LHCN-M2 (cell line): ENCODE results near the gene GRAMD4. TPM values are rescaled to one million over a fixed set of nuclear protein-coding genes. Genes with fewer than 3 reads are reported as not detected.

Source experiments
- DNase-seq: peaks from one replicate; pipeline ENCODE4 v3.0.0-alpha.2; 2012; ENCODE audit warnings: low read depth
- total RNA-seq: library from RNA; depleted of rRNA; stranded (reverse); fragments of >200 nt; gene quantifications from 2 replicates; pipeline ENCODE4 v1.2.3, GENCODE V29; 2014

GRAMD4 gene
- total RNA-seq, 1 experiment from 2014 or later, result 5.8 TPM

DNA sequence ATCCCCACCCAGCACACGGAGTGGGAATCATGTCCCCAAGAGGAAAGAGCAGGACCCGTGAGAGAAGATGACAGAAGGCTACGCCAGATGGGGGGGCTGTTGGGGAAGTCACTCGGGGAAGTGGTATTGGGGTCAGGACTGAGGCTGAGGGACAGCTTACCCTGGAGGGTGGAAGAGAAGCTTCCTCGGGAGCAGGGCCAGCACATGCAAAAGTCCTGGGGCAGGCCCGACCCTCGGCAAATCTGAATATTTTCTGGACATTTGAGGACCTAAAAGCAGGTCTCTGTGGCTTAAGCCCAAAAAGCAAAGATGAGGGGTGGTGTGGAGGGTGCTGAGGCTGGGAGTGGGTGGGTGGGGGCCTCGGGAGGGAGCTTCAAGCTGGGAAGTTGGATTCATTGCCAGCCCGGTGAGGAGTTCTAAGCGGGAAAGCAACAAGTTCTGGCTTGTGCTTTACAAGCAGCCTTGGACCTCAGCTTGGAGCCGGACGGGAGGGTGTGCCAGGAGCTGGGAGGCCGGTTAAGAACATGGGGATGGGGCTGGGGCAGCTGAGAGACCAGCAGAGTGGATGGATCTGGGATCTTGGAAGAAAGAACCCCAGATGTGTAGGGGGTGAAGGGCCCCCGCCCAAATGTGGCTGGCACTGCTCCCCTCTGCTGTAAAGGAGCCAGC is 34.9 kb downstream of the GRAMD4 start:
- DNase-seq, result no peak

- no peak for DNase-seq
Observed at GRCh38 chr22:46655861-46656608, 35.8 kb downstream of the GRAMD4 start.

GRCh38 chr22:46656856-46657654 is 36.9 kb downstream of the GRAMD4 start:
- DNase-seq, result no peak

GRCh38 chr22:46657655-46657953 is 37.4 kb downstream of the GRAMD4 start:
- no peak for DNase-seq

GRCh38 chr22:46657996-46658947 is 38.1 kb downstream of the GRAMD4 start:
- DNase-seq, result no peak

- no peak for DNase-seq
Observed at GRCh38 chr22:46659059-46659790, 39.0 kb downstream of the GRAMD4 start.

GRCh38 chr22:46659791-46660186 is 39.6 kb downstream of the GRAMD4 start:
- DNase-seq, result no peak

DNA sequence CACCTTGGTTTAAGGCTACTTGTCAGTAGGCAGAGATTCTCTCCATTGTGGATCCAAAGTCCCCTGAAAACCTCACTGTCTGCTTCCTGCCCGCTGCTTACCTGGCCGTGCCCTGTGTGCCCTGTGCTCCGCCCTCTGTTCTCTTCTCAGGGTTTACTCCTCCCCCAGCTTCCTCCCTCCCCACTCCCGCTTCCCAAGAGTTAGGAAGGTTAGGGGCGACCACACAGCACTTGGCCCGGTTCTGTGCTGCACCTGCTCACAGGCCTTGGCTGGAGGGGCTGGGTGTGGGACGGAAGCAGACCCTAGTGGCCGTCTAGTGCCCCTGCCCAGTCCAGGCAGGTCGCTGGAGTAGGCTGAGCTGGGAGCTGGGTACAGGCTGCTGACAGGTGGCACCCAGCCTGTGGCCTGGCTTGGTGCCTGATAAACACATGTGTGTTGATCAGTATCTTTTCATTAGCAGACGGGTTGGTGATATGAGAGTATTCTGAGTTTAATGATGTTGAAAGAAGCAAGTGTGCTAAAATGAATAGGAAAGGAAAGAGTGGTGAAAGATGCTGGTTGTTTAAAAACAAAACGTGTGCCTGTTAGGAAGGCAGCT is 40.5 kb downstream of the GRAMD4 start:
- no peak for DNase-seq

GRCh38 chr22:46661221-46661851 is 41.1 kb downstream of the GRAMD4 start:
- DNase-seq, result peak; percentile 34

DNA sequence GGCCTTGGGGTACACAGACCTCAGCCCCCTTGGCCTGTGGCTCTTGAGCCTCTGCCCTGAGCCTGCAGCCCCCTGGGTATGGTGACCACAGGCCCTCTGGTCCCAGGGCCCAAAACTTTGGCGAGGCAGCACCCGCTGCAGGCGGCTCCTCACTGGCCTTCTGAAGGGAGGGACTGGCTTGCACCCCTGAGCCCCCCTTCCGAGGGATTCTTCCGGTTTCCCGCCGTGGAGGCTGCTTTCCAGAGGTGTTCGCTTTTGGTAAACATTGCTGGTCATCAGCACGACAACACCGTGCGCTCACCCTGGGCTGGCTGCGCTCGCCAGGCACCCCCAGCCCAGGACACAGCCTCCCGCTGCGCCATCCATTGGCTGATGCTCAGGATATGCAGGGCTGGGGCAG is 42.0 kb downstream of the GRAMD4 start:
- DNase-seq, result no peak

DNA sequence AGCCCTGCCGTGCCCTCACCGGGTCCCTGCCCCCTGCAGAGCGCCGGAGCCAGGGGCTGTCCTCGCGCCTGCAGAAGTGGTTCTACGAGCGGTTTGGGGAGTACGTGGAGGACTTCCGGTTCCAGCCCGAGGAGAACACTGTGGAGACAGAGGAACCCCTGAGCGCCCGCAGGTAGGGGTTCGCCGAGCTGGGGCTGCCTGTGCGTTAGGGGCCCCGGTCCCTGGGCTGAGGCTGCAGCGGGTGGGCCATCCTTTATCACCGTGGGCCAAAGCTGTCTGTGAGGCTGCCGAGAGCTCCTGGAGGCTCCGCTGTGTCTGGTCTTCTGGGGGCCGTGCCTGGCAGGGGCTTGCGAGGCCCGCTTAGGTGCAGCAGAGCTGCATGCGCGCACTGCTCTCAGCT is 42.8 kb downstream of the GRAMD4 start:
- DNase-seq, result no peak

DNA sequence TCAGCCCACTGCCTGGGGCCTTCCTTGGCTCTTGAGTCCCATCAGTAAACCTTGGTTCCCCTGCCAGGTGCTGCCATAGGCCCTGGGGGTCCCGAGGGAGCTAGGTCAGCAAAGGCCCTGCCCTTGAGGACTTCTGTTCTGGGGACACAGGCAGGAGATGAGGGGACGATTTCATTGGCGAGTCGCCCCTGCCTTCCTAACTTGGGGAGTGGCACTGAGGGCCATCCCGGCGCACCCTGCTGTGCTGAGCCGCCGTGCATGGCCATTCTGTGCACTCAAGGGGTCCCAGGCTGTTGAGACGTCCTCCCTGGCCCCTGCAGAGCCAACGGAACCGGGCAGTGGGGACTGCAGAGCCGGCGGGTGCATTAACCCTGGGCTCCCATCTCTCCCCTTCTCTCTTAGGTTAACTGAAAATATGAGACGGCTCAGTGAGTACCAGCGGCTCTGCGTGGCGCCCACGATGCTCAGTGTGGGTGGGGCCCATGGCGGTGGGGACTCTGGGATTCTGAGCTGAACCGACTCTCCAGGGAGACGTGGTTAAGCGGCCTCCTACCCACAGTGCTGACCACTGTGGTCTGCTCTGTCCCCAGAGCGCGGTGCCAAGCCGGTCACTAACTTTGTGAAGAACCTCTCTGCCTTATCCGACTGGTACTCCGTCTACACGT is 43.4 kb downstream of the GRAMD4 start:
- DNase-seq, result no peak

DNA sequence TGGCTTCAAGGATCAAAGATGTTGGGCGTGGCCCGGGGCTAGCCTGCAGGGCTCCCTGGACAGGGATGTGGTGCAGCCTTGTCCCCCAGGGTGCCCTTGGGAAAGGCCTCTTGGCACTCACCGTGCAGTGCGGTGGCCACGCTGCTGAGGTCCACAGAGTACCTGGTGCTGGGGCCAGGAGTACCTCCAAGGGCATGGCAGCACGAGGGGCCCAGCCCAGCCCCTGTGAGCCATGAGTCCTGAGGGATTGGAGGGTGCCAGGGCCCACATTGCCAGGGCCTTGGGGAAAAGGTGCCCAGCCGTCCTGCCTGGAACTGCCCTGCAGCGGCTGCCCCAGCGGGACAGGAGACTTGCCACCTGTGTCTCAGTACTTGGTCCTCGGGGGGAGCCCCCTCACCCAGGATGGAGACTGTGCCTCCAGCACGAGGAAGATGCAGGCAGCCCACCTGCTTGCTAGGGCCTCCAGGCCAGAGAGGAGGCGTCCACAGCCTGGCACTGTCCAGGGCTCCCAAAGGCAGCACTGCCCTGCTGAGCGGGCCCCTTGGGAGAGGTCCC is 44.2 kb downstream of the GRAMD4 start:
- no peak for DNase-seq

DNA sequence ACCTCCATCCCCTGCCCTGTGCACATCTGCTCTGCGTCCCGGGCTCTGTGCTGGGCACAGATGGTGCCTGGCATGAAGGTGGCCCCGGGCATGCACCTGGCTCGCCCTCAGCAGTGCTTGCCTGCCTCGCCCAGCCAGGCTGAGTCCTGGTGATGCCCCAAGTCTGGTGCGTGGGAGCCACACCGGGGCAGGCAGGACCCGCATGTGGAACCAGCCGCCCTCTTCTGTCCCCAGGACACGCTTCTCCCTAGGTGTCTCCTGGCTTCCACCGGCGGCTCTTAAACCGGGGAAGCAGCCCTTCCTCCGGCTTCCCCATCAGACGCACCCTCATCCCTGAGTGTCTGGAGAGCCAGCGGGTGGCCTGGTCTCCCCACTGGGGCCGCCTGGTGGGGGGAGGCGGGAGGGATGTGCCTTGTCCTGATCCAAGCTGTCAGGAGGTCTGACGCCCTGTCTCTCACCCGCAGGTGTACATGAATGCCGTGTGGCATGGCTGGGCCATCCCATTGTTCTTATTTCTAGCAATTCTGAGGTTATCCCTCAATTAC is 45.0 kb downstream of the GRAMD4 start:
- DNase-seq, result no peak

- no peak for DNase-seq
Observed at GRCh38 chr22:46665751-46666280, 45.6 kb downstream of the GRAMD4 start.

DNA sequence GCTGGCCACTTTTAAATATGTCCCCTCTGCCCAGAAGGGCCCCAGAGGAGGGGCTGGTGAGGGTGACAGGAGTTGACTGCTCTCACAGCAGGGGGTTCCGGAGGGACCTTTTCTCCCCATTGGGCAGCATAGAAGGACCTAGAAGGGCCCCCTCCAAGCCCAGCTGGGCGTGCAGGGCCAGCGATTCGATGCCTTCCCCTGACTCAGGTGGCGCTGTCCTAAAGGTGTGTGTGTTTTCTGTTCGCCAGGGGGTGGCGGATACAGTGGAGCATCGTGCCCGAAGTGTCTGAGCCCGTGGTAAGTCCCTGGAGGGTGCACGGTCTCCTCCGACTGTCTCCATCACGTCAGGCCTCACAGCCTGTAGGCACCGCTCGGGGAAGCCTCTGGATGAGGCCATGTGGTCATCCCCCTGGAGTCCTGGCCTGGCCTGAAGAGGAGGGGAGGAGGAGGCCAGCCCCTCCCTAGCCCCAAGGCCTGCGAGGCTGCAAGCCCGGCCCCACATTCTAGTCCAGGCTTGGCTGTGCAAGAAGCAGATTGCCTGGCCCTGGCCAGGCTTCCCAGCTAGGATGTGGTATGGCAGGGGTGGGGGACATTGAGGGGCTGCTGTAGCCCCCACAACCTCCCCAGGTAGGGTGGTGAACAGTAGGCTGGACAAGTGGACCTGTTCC is 46.5 kb downstream of the GRAMD4 start:
- no peak for DNase-seq

GRCh38 chr22:46667245-46667623 is 47.0 kb downstream of the GRAMD4 start:
- DNase-seq, result no peak

DNA sequence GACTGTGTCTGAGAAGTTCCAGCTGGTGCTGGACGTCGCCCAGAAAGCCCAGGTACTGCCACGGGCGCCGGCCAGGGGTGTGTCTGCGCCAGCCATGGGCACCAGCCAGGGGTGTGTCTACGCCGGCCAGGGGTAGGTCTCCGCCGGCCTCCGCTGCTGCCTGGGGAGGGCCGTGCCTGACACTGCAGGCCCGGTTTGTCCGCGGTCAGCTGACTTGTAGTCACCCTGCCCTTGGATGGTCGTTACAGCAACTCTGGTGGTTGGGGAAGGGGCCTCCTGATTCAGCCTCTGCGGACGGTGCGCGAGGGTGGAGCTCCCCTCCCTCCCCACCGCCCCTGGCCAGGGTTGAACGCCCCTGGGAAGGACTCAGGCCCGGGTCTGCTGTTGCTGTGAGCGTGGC is 47.9 kb downstream of the GRAMD4 start:
- no peak for DNase-seq
